Choroid plexus epithelial cell (primary cell): ENCODE data around the gene ZNF574.
"Not testable (repeated sequence)": the region's sequence is repeated elsewhere in the genome, so short reads cannot be mapped to it uniquely, and the experiment has no call there.

Source experiments
- DNase-seq: peaks from one replicate; pipeline ENCODE4 v3.0.0-alpha.2; 2010; ENCODE audit warnings: low read depth
- H3K4me3 ChIP-seq: 2 replicates; pipeline ENCODE4 v1.5.1; 2011; ENCODE audit warnings: low read depth, mild to moderate bottlenecking, control low read depth, low read length, moderate library complexity
- TF ChIP-seq, protein P1 (sequence below): conservative IDR thresholded peaks from 2 replicates; pipeline ENCODE4 v1.5.1; 2011; ENCODE audit warnings: low read depth, mild to moderate bottlenecking, control low read depth, inconsistent platforms, low read length, moderate library complexity

Gene ZNF574

DNA sequence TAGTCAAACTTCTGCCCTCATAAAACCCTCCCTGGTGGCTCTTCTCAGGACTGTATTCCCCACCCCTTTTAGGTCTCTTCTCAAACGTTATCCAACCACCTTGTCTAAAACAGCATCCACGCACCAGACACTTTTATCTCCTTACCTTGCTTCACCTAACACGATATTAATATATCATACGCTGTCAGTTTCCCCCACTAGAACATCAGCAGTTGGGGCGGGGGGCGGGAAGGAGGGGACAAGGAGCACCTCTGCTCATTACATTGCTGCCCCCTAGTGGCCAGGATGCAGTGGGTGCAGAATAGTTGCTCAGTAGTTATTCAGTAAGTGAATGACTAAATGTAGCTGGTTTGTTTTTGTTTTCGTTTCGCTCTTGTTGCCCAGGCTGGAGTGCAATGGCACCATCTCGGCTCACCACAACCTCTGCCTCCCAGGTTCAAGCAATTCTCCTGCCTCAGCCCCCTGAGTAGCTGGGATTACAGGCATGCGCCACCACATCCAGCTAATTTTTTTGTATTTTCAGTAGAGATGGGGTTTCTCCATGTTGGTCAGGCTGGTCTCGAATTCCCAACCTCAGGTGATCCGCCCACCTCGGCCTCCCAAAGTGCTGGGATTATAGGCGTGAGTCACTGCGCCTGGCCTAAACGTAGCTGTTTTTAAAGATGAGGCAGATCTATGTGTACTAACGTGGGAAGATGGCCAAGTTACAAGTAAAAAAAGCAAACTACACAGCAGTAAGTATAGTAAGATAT, 41.1 kb upstream of the ZNF574 start:
- DNase-seq: peak; percentile 78
- not testable (repeated sequence) for H3K4me3 ChIP-seq
- TF ChIP-seq, protein P1, sequence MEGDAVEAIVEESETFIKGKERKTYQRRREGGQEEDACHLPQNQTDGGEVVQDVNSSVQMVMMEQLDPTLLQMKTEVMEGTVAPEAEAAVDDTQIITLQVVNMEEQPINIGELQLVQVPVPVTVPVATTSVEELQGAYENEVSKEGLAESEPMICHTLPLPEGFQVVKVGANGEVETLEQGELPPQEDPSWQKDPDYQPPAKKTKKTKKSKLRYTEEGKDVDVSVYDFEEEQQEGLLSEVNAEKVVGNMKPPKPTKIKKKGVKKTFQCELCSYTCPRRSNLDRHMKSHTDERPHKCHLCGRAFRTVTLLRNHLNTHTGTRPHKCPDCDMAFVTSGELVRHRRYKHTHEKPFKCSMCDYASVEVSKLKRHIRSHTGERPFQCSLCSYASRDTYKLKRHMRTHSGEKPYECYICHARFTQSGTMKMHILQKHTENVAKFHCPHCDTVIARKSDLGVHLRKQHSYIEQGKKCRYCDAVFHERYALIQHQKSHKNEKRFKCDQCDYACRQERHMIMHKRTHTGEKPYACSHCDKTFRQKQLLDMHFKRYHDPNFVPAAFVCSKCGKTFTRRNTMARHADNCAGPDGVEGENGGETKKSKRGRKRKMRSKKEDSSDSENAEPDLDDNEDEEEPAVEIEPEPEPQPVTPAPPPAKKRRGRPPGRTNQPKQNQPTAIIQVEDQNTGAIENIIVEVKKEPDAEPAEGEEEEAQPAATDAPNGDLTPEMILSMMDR: peak; percentile 88

DNA sequence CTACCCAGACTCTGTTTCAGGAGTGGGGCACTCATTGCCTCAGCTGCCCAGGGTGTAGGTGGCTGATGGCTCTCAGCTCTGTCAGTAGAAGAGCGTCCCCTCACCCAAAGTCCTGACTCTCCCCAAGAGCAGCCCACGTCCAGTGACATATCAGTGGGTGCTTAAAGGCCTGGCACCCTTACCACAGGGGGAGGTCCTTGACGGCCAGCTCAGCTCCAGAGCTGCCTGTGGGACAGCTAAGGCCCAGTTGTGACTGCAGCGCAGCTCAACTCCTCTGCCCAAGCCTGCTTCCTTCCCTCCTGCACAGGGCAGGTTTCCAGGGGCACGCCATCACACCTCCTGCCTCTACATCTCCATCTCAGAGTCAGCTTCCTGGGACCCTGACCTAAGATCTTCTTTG, 38.3 kb upstream of the ZNF574 start:
- TF ChIP-seq, protein P1: no peak
- no peak for DNase-seq

DNA sequence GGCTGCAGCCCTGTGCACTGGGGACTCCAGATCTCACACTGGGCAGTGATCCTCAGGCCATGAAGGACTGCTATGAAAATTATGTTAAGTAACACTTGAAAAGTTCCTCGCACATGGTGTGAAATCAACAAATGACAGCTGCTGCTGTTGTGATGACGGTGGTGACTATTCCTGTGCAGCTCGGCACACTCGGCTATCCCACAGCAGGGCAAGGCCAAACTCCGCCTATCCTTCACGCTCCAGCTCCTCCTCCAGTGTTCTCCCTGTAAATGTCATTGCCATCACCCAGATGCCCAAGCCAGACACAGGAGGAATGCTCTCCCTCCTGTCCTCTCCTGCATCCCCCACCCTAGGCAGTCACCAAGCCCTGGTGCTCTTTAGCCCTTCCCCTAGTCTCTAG, 37.3 kb upstream of the ZNF574 start:
- TF ChIP-seq, protein P1: no peak
- no peak overlapping the region for H3K4me3 ChIP-seq
- DNase-seq: no peak

More for the DNA sequence above, 38.3 kb upstream of the ZNF574 start:
- H3K4me3 ChIP-seq: no peak overlapping the region

DNA sequence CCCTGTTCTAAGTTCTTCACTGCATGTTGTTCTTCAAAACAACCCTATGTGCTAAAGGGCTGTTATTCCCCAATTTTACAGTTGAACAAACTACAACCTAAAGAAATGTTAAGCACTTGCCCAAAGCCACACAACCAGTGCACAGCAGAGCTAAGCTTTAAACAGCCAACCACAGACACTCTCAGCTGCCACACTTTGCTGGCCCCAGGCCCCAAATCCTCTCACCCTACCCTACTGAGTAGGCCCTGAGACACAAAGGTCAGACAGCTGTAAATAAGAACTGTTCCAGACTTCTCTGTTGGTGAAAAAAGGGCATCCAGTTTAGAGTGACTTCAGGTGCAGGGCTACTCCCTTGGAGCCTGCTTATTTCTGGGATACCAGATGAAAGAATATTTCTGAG, 35.9 kb upstream of the ZNF574 start:
- DNase-seq: no peak
- TF ChIP-seq, protein P1: no peak

DNA sequence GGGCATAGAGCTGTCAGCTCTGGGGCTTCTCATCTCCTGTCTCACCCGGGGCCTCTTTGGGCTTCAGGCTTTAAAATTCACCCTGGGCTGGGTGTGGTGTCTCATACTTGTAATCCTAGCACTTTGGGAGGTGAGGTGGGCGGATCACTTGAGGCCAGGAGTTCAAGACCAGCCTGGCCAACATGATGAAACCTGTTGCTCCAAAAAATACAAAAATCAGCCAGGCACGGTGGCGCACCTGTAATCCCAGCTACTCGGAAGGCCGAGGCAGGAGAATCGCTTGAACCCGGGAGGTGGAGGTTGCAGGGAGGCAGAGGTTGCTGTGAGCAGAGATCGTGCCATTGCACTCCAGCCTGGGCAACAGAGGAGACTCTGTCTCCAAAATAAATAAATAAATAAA, 35.5 kb upstream of the ZNF574 start:
- H3K4me3 ChIP-seq: not testable (repeated sequence)

More for the DNA sequence above, 35.9 kb upstream of the ZNF574 start:
- H3K4me3 ChIP-seq: no peak overlapping the region

DNA sequence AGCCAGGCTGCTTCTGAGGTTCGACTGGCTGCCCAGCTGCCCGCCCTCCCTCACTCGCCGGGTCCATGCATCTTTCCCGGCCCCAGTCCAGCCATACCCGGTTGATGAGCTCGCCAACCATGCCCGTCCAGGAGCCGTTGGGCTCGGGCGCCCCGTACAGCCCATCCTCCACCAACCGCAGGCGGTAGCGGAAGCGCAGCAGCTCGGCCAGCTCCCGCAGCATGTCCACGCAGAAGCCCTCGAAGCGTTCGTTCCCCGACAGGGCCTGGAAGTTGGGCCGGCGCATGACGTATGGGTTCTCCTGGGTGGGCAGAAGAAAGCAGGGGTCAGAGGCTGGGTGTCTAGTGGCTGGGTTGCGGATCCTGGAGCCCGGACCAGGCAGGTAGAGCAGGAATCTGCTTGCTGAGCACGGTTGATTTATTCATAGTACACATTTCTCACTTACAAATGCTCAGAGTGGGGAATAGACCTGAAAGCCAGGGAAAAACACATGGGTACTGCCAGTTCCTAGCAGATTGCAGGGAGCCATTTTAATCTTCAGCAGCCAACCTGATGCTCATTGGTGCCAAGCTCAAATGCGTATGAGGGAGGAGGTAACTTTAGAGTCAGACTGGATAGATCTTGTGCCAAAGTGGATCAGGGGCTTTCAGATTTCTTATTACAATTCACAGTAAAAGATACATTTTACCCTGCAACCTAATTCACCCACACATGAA, 33.4 kb upstream of the ZNF574 start:
- no peak overlapping the region for H3K4me3 ChIP-seq
- no peak for DNase-seq
- TF ChIP-seq, protein P1: no peak

More for the DNA sequence above, 35.5 kb upstream of the ZNF574 start:
- not testable (repeated sequence) for DNase-seq

DNA sequence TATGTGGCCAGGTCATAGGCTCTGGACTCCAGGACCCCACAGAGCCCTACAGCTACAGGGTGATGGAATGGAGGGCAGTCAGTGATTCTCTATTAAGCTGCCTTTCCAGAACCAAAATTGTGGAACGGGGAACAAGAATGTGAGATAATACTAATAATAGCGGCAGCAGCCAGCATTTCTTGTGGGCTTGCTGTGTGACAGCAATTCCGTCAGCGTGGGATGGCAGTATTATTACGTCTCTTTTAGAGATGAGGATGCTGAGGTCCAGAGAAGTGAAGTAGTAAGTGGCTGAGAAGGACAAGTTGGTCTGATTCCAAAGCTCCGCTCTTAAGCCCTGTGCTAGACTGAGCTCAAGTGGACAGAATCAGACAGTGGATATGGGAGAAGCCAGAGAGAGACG, 30.4 kb upstream of the ZNF574 start:
- TF ChIP-seq, protein P1: no peak
- no peak for DNase-seq

More for the DNA sequence above, 30.4 kb upstream of the ZNF574 start:
- H3K4me3 ChIP-seq: no peak overlapping the region
